ENCODE results near the gene CTSW. TPM values are rescaled to one million over a fixed set of nuclear protein-coding genes. Genes with fewer than 3 reads are reported as not detected.
"Not testable (repeated sequence)": the region's sequence is repeated elsewhere in the genome, so short reads cannot be mapped to it uniquely, and the experiment has no call there.

Gene CTSW
- polyA plus RNA-seq (ENCODE audit: insufficient read length in 3 of 3) = 1 to 10 TPM in 2 of 3 donors, under 1 TPM in 1; 0.73 to 1.5 (median 1.5) TPM
- long read RNA-seq, donor 1 = 0 reads
- long read RNA-seq, donor 2, partial matches to known transcripts = 0 of 1 reads
- long read RNA-seq, donor 2, other reads (novel, unspliced or antisense) = 0 of 1 reads
- long read RNA-seq, donor 3, partial matches to known transcripts = 47 of 86 reads
- long read RNA-seq, donor 3, other reads (novel, unspliced or antisense) = 38 of 86 reads
- long read RNA-seq, donor 4, partial matches to known transcripts = 0 of 2 reads
- long read RNA-seq, donor 4, other reads (novel, unspliced or antisense) = 0 of 2 reads
- long read RNA-seq, donor 5 = 0 reads
- long read RNA-seq, donor 6 = 0 reads
- long read RNA-seq, donor 7, partial matches to known transcripts = 0 of 1 reads
- long read RNA-seq, donor 7, other reads (novel, unspliced or antisense) = 0 of 1 reads
- long read RNA-seq, donor 8 = 0 reads
- long read RNA-seq, donor 9 = 0 reads
- long read RNA-seq, donor 10, partial matches to known transcripts = 78 of 124 reads
- long read RNA-seq, donor 10, other reads (novel, unspliced or antisense) = 46 of 124 reads
- long read RNA-seq, donor 11 = 0 reads
- long read RNA-seq, donor 12, partial matches to known transcripts = 0 of 3 reads
- long read RNA-seq, donor 12, other reads (novel, unspliced or antisense) = 0 of 3 reads
- long read RNA-seq, donor 13 = 0 reads
- long read RNA-seq, donor 14 = 0 reads
- long read RNA-seq, donor 15, partial matches to known transcripts = 0 of 3 reads
- long read RNA-seq, donor 15, other reads (novel, unspliced or antisense) = 0 of 3 reads
- long read RNA-seq, donor 16 = 0 reads

GRCh38 chr11:65879617-65880016, at the start of gene CTSW:
Gene CTSW, plus strand, starts transcription at chr11:65879837. Its CDS starts 18 bp downstream, at chr11:65879855.
- DNase-seq = no peak

- not testable (repeated sequence) for DNase-seq
Observed at GRCh38 chr11:65832231-65832630, 47.4 kb upstream of the CTSW start.

- DNase-seq = peak; percentile 95
Observed at GRCh38 chr11:65833297-65834030, 46.2 kb upstream of the CTSW start, which contains the start of gene SNX32. Gene SNX32, plus strand, starts transcription at chr11:65833963. Its CDS starts 103 bp downstream, at chr11:65834066.

- no peak for DNase-seq
Observed at GRCh38 chr11:65834202-65834601, 45.4 kb upstream of the CTSW start.

GRCh38 chr11:65842144-65842543, 37.5 kb upstream of the CTSW start:
- DNase-seq = no peak

GRCh38 chr11:65843811-65844210, 35.8 kb upstream of the CTSW start:
- DNase-seq = no peak

GRCh38 chr11:65844231-65844872, 35.3 kb upstream of the CTSW start:
- no peak for DNase-seq

GRCh38 chr11:65847746-65848145, 31.9 kb upstream of the CTSW start:
- DNase-seq = no peak

- DNase-seq = not testable (repeated sequence)
Observed at GRCh38 chr11:65848693-65849092, 30.9 kb upstream of the CTSW start.

GRCh38 chr11:65849366-65849765, 30.3 kb upstream of the CTSW start:
- DNase-seq = no peak

GRCh38 chr11:65849771-65850216, 29.8 kb upstream of the CTSW start:
- no peak for DNase-seq

- no peak for DNase-seq
Observed at GRCh38 chr11:65850217-65851082, 29.2 kb upstream of the CTSW start.

GRCh38 chr11:65851083-65851579, 28.5 kb upstream of the CTSW start:
- DNase-seq = no peak

- no peak for DNase-seq
Observed at GRCh38 chr11:65851811-65852507, 27.7 kb upstream of the CTSW start.

GRCh38 chr11:65852508-65853245, 27.0 kb upstream of the CTSW start:
- DNase-seq = no peak

- DNase-seq = no peak
Observed at GRCh38 chr11:65853246-65853979, 26.2 kb upstream of the CTSW start.

GRCh38 chr11:65854161-65854592, 25.5 kb upstream of the CTSW start:
- no peak for DNase-seq
